OCI-LY7 (cell line): ENCODE measurements around the gene ARHGAP26. TPM values are rescaled to one million over a fixed set of nuclear protein-coding genes. Genes with fewer than 3 reads are reported as not detected.

Experiments
- BruUV-seq: library from RNA; stranded (reverse); fragments of 400-500 nt; replicated peaks from 2 replicates; lab custom pipeline; 2021; lab: Mats Ljungman, UMichigan
- CTCF ChIA-PET: fragments of 300-600 bp; sonication (Branson Sonifier 250); formaldehyde crosslinking; loops from one replicate; lab custom pipeline; 2022; ENCODE audit warnings: antibody characterized with exemption; ENCODE audit not compliant: unreplicated experiment; lab: Charles Lee
- POLR2A ChIA-PET: fragments of 300-600 bp; sonication (Branson Sonifier 250); formaldehyde crosslinking; loops from one replicate; lab custom pipeline; 2022; ENCODE audit warnings: antibody characterized with exemption; lab: Charles Lee
- DNase-seq: peaks from one replicate; pipeline ENCODE4 v3.0.0-alpha.2; 2015; ENCODE audit warnings: low spot score
- H2AFZ ChIP-seq: fragments of 200-600 bp; sonication (generic), shearing (Covaris generic); 2 replicates; pipeline ENCODE4 v1.6.1; 2014; ENCODE audit warnings: mild to moderate bottlenecking, antibody characterized with exemption, low read length, moderate library complexity
- H3K27ac ChIP-seq: fragments of 200-600 bp; sonication (generic); 2 replicates; pipeline ENCODE4 v1.5.1; 2014; ENCODE audit warnings: mixed run types, low read depth, mild to moderate bottlenecking, moderate library complexity, low read length, inconsistent platforms; ENCODE audit not compliant: poor library complexity, severe bottlenecking
- H3K36me3 ChIP-seq: fragments of 200-600 bp; sonication (generic); 2 replicates; pipeline ENCODE4 v1.6.1; 2014; ENCODE audit warnings: mild to moderate bottlenecking, antibody characterized with exemption, low read length, moderate library complexity, mixed read lengths; ENCODE audit not compliant: insufficient read depth
- H3K4me1 ChIP-seq: fragments of 200-600 bp; sonication (generic); 2 replicates; pipeline ENCODE4 v1.5.1; 2014; ENCODE audit warnings: mild to moderate bottlenecking, low read length; ENCODE audit not compliant: insufficient read depth, poor library complexity, severe bottlenecking
- H3K4me2 ChIP-seq: fragments of 200-600 bp; sonication (generic); 2 replicates; pipeline ENCODE4 v1.6.1; 2014; ENCODE audit warnings: mild to moderate bottlenecking, low read length
- H3K4me3 ChIP-seq: fragments of 200-600 bp; sonication (generic); 2 replicates; pipeline ENCODE4 v1.5.1; 2014; ENCODE audit warnings: mild to moderate bottlenecking, low read depth, low read length; ENCODE audit not compliant: poor library complexity, severe bottlenecking
- H3K79me2 ChIP-seq: fragments of 200-600 bp; sonication (generic); 2 replicates; pipeline ENCODE4 v1.6.1; 2016; ENCODE audit warnings: low read depth, mild to moderate bottlenecking, low read length, moderate library complexity, mixed read lengths; ENCODE audit not compliant: insufficient read depth
- H3K9me2 ChIP-seq: fragments of 200-600 bp; sonication (generic); 2 replicates; pipeline ENCODE4 v1.6.1; 2016; ENCODE audit warnings: mild to moderate bottlenecking, low read length, mixed read lengths; ENCODE audit not compliant: insufficient read depth
- H3K9me3 ChIP-seq: fragments of 200-600 bp; sonication (generic); 2 replicates; pipeline ENCODE4 v1.6.1; 2014; ENCODE audit warnings: mild to moderate bottlenecking, mixed run types, low read length, mixed read lengths
- H4K20me1 ChIP-seq: fragments of 200-600 bp; sonication (generic); 2 replicates; pipeline ENCODE4 v1.6.1; 2014; ENCODE audit warnings: mild to moderate bottlenecking, antibody characterized with exemption, low read length, moderate library complexity, mixed read lengths; ENCODE audit not compliant: insufficient read depth
- EZH2phosphoT487 ChIP-seq: fragments of 200-600 bp; sonication (generic); IDR thresholded peaks from 2 replicates; pipeline ENCODE4 v1.6.1; 2018; ENCODE audit warnings: low read depth, borderline replicate concordance, mild to moderate bottlenecking, mixed run types, antibody characterized with exemption, low read length, moderate library complexity, mixed read lengths
- intact Hi-C: fragments of 100-400 bp; cut with micrococcal nuclease; formaldehyde crosslinking; loops from one replicate; pipeline ENCODE4 v1.10.0; 2022; ENCODE audit not compliant: unreplicated experiment
- total RNA-seq, 2 experiments: library from RNA; depleted of rRNA in 1 of 2; stranded (reverse); fragments of >200 nt in 1 of 2; shearing (Covaris generic) in 1 of 2; gene quantifications; 2 replicates each; pipeline ENCODE4 v1.2.3, GENCODE V29; 2014 to 2022
- TF ChIP-seq, protein P1 (sequence below): fragments of 200-600 bp; sonication (generic); conservative IDR thresholded peaks from 2 replicates; pipeline ENCODE4 v1.5.1; 2014; ENCODE audit warnings: mild to moderate bottlenecking, antibody characterized with exemption, low read length, moderate library complexity, mixed read lengths

ARHGAP26 gene
- total RNA-seq, 2 experiments from 2014 or later: 7.0 to 19.1 TPM

DNA sequence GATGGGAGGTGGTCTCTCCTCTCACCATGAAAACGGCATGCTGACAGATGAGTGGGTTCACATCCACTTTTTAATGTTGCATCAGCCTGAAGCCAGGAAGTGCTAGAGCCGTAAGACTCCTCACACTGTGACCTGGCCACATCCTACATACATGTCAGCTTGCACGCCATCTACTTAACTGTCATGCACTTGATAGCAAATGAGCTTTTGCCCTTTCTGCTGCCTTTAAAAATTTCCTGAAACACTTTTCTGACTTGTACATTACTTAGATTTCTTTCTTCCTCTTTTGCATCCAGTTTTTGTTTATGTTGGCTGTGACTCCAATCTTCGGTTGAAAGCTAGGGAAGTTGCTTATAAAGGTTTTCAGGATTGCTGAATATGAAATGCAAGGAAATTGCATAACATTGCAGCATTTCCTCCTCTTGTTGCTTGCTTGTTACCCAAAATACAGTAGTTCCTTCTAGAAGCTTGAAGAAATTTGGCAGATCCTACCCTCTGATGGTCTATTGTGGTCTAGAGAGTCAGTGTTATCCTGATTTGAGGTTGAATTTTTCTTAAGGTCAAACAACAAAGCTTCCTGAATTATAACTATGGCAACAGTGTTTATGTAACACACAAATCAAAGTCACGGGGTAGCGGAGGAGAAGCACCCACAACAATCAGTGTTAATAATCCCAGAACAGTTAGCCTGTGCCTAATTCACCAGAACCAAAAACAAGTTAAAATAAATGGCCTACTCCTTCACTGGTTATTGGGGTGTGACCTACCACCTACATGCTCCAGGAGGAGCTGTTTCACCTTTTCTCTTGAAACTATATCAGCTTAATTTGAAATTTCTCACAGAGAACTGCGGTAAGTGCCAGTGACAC is 232.5 kb downstream of the ARHGAP26 start:
- peak overlapping the region; percentile 50 for H3K4me2 ChIP-seq
- CTCF ChIA-PET: interaction anchor here (0.6 to 0.8 kb wide), 2 partner anchors 21 to 723 kb away, joined by 3 read pairs; no protein-coding TSS in a partner anchor
- no peaks in the 10 kb centered on the region for H3K9me3 ChIP-seq
- H3K79me2 ChIP-seq: no peaks in the 10 kb centered on the region
- H3K4me1 ChIP-seq: peaks cover 47% of the 10 kb centered on the region
- POLR2A ChIA-PET: interaction anchor here (0.7 to 1.8 kb wide), 11 partner anchors 9 to 829 kb away, joined by 3 to 13 read pairs (median 4); no protein-coding TSS in a partner anchor
- DNase-seq: peak; percentile 91
- BruUV-seq: no TSS peak
- no peak overlapping the region for H3K4me3 ChIP-seq
- no peak for TF ChIP-seq EZH2phosphoT487
- TF ChIP-seq, protein P1, sequence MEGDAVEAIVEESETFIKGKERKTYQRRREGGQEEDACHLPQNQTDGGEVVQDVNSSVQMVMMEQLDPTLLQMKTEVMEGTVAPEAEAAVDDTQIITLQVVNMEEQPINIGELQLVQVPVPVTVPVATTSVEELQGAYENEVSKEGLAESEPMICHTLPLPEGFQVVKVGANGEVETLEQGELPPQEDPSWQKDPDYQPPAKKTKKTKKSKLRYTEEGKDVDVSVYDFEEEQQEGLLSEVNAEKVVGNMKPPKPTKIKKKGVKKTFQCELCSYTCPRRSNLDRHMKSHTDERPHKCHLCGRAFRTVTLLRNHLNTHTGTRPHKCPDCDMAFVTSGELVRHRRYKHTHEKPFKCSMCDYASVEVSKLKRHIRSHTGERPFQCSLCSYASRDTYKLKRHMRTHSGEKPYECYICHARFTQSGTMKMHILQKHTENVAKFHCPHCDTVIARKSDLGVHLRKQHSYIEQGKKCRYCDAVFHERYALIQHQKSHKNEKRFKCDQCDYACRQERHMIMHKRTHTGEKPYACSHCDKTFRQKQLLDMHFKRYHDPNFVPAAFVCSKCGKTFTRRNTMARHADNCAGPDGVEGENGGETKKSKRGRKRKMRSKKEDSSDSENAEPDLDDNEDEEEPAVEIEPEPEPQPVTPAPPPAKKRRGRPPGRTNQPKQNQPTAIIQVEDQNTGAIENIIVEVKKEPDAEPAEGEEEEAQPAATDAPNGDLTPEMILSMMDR: peak; percentile 75
- intact Hi-C loops: loop anchor here (2.0 to 10.0 kb wide), 3 partner anchors 402 to 1182 kb away; no protein-coding TSS in a partner anchor
- no peaks in the 10 kb centered on the region for H3K36me3 ChIP-seq
- H2AFZ ChIP-seq: peak overlapping the region; percentile 87
- H4K20me1 ChIP-seq: no peaks in the 10 kb centered on the region
- no peaks in the 10 kb centered on the region for H3K9me2 ChIP-seq
- H3K27ac ChIP-seq: peak overlapping the region; percentile 60

DNA sequence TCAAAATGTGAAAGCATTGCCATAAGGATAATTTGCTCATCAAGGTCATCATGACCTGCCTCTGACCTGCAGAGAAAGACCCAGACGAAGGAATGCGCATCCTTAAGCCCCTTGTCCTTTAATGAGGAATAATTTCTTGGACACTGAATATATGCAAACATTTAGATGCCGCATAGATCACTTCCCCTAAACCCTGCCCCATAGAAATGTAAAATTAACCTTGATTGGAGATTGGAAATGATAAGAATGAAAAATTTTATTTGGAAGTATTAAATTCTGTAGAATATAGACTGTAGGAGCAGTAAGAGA is 233.1 kb downstream of the ARHGAP26 start:
- CTCF ChIA-PET: no interaction called here
- Histone ChIP-seq H3K4me3 (no peak overlapping the region), H4K20me1 (no peaks in the 10 kb centered on the region), H3K4me2 (0 out of 2 replicates have a peak overlapping the region, but pooled peaks have one; percentile 50), H2AFZ (peak overlapping the region; percentile 87; the same call in 1 of the 2 replicates), H3K9me2 (no peaks in the 10 kb centered on the region), H3K4me1 (peaks cover 41% of the 10 kb centered on the region), H3K27ac (peak overlapping the region; percentile 60), H3K36me3 (no peaks in the 10 kb centered on the region), H3K79me2 (no peaks in the 10 kb centered on the region), H3K9me3 (no peaks in the 10 kb centered on the region)
- intact Hi-C loops: loop anchor here (2.0 to 10.0 kb wide), 3 partner anchors 402 to 1182 kb away; no protein-coding TSS in a partner anchor
- no TSS peak for BruUV-seq
- TF ChIP-seq EZH2phosphoT487: no peak
- TF ChIP-seq, protein P1: peak; percentile 21; the same call in 1 of the 2 replicates
- POLR2A ChIA-PET: interaction anchor here (0.7 to 1.8 kb wide), 9 partner anchors 26 to 829 kb away, joined by 3 to 13 read pairs (median 4); no protein-coding TSS in a partner anchor
- DNase-seq: no peak
